ENCODE results near the gene SPRR2B.
A peak's percentile ranks its signal among the peaks of the same experiment; 100 is the strongest.
"Not testable (repeated sequence)": the region's sequence is repeated elsewhere in the genome, so short reads cannot be mapped to it uniquely, and the experiment has no call there.

SPRR2B gene

GRCh38 chr1:153032677-153033308 is 38.6 kb downstream of the SPRR2B start:
- peak; percentile 89 for DNase-seq (ENCODE audit: low spot score)

- DNase-seq (ENCODE audit: low spot score), result no peak
Measured at GRCh38 chr1:153032073-153032472, 39.3 kb downstream of the SPRR2B start.

DNA sequence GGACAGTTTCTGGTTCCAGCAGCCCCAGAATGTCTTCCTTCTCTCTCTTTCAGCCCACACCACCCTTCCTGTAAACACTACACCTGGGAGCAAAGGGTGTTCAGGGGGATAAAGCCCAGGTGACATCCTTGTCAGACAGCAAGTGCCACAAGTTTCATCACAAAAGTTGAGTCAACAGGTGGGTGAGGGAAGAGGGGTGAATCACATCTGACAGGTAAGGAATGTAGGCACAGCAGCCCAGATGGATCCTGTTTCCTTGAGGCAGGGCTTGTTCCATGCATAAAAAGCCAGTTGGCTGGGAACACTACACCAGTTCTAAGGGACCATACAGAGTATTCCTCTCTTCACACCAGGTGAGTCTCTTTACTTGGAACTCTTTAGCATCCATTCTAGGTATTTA is 40.5 kb downstream of the SPRR2B start, which contains the start of gene SPRR1B:
TSS of gene SPRR1B (plus strand) at position 309 of the 400 bp plus-strand sequence. CDS start 1,143 bp downstream, outside the sequence.
- no peak for DNase-seq (ENCODE audit: low spot score)

DNA sequence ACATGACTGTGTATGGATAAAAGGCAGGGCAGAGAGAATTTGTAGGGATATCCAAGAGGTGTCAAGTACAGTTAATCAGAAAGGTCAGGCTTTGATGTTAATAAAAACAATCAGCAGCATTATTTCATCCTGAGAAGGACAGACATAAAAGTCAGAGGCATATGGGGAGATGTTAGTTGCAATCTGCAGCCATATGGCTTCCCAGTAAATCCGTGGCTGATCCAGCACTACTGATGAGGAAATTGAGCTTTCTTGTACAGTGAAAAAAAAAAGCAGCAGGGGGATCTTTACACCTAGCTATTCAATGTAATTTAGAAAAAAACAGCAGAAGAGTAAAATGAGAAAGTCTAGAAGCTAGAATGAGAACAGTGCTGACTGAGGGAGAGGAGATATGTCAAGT is 42.6 kb downstream of the SPRR2B start:
- DNase-seq (ENCODE audit: low spot score), result no peak

DNA sequence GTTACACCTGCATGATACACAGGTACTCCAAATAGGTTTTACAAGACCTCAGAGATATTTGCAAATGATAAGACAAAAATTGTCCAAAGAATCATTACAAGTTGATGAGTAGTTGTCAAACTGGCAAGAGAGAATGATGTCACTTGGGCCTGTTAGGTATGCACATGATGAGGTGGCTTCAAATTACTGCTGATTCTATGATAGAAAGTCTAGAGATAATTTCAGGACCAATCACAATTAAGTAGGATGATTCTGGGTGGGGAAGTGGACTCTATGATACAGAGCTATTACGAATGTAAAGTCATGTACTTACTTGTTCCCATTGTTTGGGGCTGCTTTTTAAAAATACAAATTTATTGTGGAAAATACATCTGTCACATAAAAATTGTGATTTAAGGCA is 45.6 kb downstream of the SPRR2B start:
- no peak for DNase-seq (ENCODE audit: low spot score)

DNA sequence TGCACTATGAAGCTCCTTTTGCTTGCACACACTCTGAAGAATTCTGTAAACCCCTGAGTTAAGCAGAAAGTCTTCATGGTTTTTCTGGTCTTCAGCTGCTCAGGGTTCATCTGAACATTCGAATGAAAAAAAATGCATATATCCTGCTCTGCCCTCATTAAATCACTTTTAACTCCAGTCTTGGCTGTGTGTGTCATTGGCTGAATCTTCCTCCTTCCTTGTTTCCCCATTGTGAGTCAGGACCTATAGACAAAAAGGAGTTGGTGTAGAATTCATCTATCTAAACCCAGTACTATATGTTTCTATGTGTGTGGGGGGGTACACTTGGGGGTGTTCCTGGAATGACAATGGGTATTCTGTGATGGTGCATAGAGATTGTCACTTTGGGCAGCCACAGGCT is 47.0 kb downstream of the SPRR2B start:
- no peak for DNase-seq (ENCODE audit: low spot score)

DNA sequence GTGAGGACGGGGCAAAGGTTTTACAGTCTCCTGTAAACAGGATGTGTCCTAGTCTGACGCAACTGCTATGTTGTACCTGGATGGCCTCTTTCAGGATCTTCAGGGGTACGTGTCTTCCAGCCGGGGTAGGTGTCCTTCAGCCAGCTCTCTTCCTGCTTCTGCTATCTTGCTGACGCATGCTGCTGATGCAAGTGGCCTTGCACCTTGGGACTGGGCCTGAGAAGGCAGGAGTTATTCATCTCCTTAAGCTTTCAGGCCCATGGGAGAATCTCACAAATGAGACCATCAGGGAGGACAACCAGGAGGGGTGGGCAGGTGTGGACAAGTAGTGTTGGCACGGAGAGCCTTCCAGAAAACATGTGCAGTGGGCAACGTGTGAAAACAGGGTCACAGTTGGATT is 48.3 kb downstream of the SPRR2B start:
- DNase-seq (ENCODE audit: low spot score), result no peak

DNA sequence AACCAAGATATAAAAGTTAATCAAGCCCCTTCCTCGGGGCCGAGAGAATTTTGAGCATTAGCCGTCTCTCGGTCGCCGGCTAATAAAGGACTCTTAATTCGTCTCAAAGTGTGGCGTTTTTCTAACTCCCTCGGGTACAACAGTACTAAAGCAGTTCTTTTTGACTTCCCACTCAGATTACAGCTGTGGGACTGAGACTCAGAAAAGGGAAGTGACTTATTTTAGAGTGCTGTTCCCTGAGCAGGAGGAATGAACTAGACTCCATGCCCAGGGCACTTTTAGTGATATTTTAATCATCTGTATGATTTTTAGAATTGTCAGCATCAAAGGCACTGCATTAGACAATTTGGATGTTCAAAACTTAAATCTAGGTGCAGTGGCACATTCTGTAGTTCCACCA is 49.1 kb downstream of the SPRR2B start:
- not testable (repeated sequence) for DNase-seq (ENCODE audit: low spot score)

- not testable (repeated sequence) for DNase-seq (ENCODE audit: low spot score)
Measured at GRCh38 chr1:153021829-153022228, 49.6 kb downstream of the SPRR2B start.

All from COLO829 (cell line).